HepG2 (cell line): ENCODE data around the gene GATAD2B. TPM values are rescaled to one million over a fixed set of nuclear protein-coding genes. Genes with fewer than 3 reads are reported as not detected.

Experiments
- ARID3A ChIP-seq: IDR thresholded peaks from 2 replicates; pipeline ENCODE4 v1.6.1; 2012; ENCODE audit warnings: low read depth, low read length, improper control_type of control experiment
- ATF2 ChIP-seq: sonication (generic); formaldehyde crosslinking; IDR thresholded peaks from 2 replicates; pipeline ENCODE4 v1.4.0; 2020; ENCODE audit warnings: missing genetic modification reagents
- GFI1 ChIP-seq: sonication (generic); formaldehyde crosslinking; IDR thresholded peaks from 2 replicates; pipeline ENCODE4 v1.5.0; 2020; ENCODE audit warnings: missing genetic modification reagents, mild to moderate bottlenecking, borderline replicate concordance
- HNRNPL ChIP-seq: fragments of 200-400 bp; formaldehyde crosslinking; IDR thresholded peaks from 2 replicates; pipeline ENCODE4 v1.6.1; 2017; ENCODE audit warnings: mild to moderate bottlenecking, low read depth, low read length
- ISX ChIP-seq: sonication (generic); formaldehyde crosslinking; conservative IDR thresholded peaks from 2 replicates; pipeline ENCODE4 v1.5.0; 2020; ENCODE audit warnings: missing genetic modification reagents
- KDM4B ChIP-seq: sonication (generic); formaldehyde crosslinking; IDR thresholded peaks from 2 replicates; pipeline ENCODE4 v1.4.0; 2020; ENCODE audit warnings: missing genetic modification reagents
- MAZ ChIP-seq, 2 experiments: sonication (generic) in 1 of 2; formaldehyde crosslinking in 1 of 2; IDR thresholded peaks; 2 replicates each; pipeline versions ENCODE4 v1.5.0 to v1.6.1; 2012 to 2020; ENCODE audit warnings: low read depth in 2 of 2, mild to moderate bottlenecking in 2 of 2, borderline replicate concordance in 1 of 2, improper control_type of control experiment in 1 of 2, low read length in 1 of 2, missing genetic modification reagents in 1 of 2, moderate library complexity in 1 of 2
- MTF2 ChIP-seq: sonication (generic); formaldehyde crosslinking; IDR thresholded peaks from 2 replicates; pipeline ENCODE4 v1.5.0; 2020; ENCODE audit warnings: missing genetic modification reagents, borderline replicate concordance
- NFRKB ChIP-seq: fragments of 450-650 bp; IDR thresholded peaks from 2 replicates; pipeline ENCODE4 v1.6.1; 2017
- POGZ ChIP-seq: sonication (generic); formaldehyde crosslinking; IDR thresholded peaks from 2 replicates; pipeline ENCODE4 v1.4.0; 2020; ENCODE audit warnings: mild to moderate bottlenecking, missing genetic modification reagents
- RARG ChIP-seq: sonication (generic); formaldehyde crosslinking; IDR thresholded peaks from 2 replicates; pipeline ENCODE4 v1.4.0; 2020; ENCODE audit warnings: low read depth, mild to moderate bottlenecking, missing genetic modification reagents
- RFX1 ChIP-seq: fragments of 450-650 bp; IDR thresholded peaks from 2 replicates; pipeline ENCODE4 v1.6.1; 2017
- RNF2 ChIP-seq: fragments of 450-650 bp; conservative IDR thresholded peaks from 2 replicates; pipeline ENCODE4 v1.6.1; 2016; ENCODE audit warnings: low read depth
- SOX5 ChIP-seq: IDR thresholded peaks from 2 replicates; pipeline ENCODE4 v1.6.1; 2016; ENCODE audit warnings: borderline replicate concordance
- ZMYM3 ChIP-seq: sonication (generic); formaldehyde crosslinking; IDR thresholded peaks from 2 replicates; pipeline ENCODE4 v1.5.1; 2020; ENCODE audit warnings: mild to moderate bottlenecking, missing genetic modification reagents
- ZNF275 ChIP-seq: sonication (generic); formaldehyde crosslinking; IDR thresholded peaks from 2 replicates; pipeline ENCODE4 v1.8.0; 2022; ENCODE audit warnings: missing genetic modification reagents, mild to moderate bottlenecking, inconsistent platforms, borderline replicate concordance
- ZNF354B ChIP-seq: sonication (generic); formaldehyde crosslinking; IDR thresholded peaks from 2 replicates; pipeline ENCODE4 v1.8.0; 2022; ENCODE audit warnings: mild to moderate bottlenecking, missing genetic modification reagents
- ZNF383 ChIP-seq: sonication (generic); formaldehyde crosslinking; IDR thresholded peaks from 2 replicates; pipeline ENCODE4 v1.4.0; 2020; ENCODE audit warnings: missing genetic modification reagents, mild to moderate bottlenecking, borderline replicate concordance
- ZNF577 ChIP-seq: sonication (generic); formaldehyde crosslinking; IDR thresholded peaks from 2 replicates; pipeline ENCODE4 v1.4.0; 2020; ENCODE audit warnings: mild to moderate bottlenecking, low read depth, missing genetic modification reagents, borderline replicate concordance
- ZNF598 ChIP-seq: sonication (generic); formaldehyde crosslinking; IDR thresholded peaks from 2 replicates; pipeline ENCODE4 v1.5.1; 2020; ENCODE audit warnings: mild to moderate bottlenecking, missing genetic modification reagents, borderline replicate concordance
- polyA plus RNA-seq, 8 experiments: library from polyadenylated mRNA; depleted of rRNA in 3 of 8; stranded (reverse) in 7 of 8; unstranded in 1 of 8; fragments of >200 nt; fragmentation: Illumina TruSeq in 4 of 8; extraction: Trizol in 4 of 8; gene quantifications; 2 replicates each; pipeline versions ENCODE4 v1.2.1 to v1.2.3, GENCODE V29; 2011 to 2016; ENCODE audit warnings: low read depth in 4 of 8, missing spikeins in 1 of 8, mixed read lengths in 1 of 8; ENCODE audit not compliant: insufficient read depth in 1 of 8
- total RNA-seq, 5 experiments: library from RNA; depleted of rRNA; stranded (reverse); fragments of >200 nt; fragmentation: Illumina TruSeq; extraction: Trizol; gene quantifications; 2 replicates each; pipeline ENCODE4 v1.2.3, GENCODE V29; 2016; ENCODE audit warnings: low read depth in 1 of 5
- TF ChIP-seq, protein P1 (sequence below): sonication (generic); formaldehyde crosslinking; IDR thresholded peaks from 2 replicates; pipeline ENCODE4 v1.4.0; 2020; ENCODE audit warnings: missing genetic modification reagents
- TF ChIP-seq, protein P2 (sequence below): sonication (generic); formaldehyde crosslinking; IDR thresholded peaks from 2 replicates; pipeline ENCODE4 v1.8.0; 2022; ENCODE audit warnings: mild to moderate bottlenecking, missing genetic modification reagents; ENCODE audit not compliant: insufficient replicate concordance

Gene GATAD2B
- total and polyA plus RNA-seq, 2 of the 13 experiments (the other 11 are each of a cell fraction or from before 2014, with no cell fraction given): 3.2 to 5.2 TPM

DNA sequence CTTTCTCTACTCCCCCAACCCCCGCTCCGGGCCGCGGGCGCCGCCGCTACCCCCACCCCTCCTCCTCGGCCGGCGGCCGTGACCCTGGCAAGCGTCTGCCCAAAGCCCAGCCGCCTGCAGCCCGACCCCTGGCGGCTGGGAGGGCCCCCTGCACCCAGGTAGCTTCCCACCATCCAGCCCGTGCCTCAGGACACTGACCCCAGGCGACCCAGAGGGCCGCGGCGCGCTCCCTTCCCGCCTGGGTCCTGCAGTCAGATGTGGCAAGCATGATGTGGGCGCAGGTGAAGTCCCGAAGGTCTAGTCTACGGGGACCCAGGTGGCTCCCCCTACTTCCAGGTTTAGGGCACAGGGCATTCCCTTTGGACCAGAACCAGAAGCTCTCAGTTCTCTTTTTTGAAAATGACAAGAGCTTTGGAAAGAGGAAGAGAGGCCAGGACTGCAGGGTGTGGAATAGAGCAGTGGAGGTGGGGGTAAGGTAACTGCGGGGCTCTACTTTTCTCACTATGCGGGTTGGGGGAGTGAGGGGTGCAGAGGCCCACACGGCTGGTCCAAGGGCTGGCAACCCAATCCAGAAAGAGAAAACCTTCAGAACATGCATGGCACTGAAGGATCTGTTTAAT is 24.0 kb upstream of the GATAD2B start, which contains the start of gene DENND4B (continued):
- TF ChIP-seq HNRNPL: 0 out of 2 replicates have a peak, but pooled peaks have one; percentile 41
- no peak for TF ChIP-seq MTF2 (CRISPR knock-in tag)
- no peak for TF ChIP-seq RFX1
- no peak for TF ChIP-seq ISX
- TF ChIP-seq ZMYM3: no peak; the same call in 1 of the 2 replicates
- peak; percentile 51; the same call in 1 of the 2 replicates for TF ChIP-seq ATF2 (CRISPR knock-in tag)
- peak; percentile 67; the same call in 1 of the 2 replicates for TF ChIP-seq GFI1 (CRISPR knock-in tag)
- no peak for TF ChIP-seq ZNF577 (CRISPR knock-in tag)
- TF ChIP-seq RARG (CRISPR knock-in tag): no peak
- no peak for TF ChIP-seq ZNF598 (CRISPR knock-in tag)
- no peak for TF ChIP-seq NFRKB
- TF ChIP-seq, protein P1, sequence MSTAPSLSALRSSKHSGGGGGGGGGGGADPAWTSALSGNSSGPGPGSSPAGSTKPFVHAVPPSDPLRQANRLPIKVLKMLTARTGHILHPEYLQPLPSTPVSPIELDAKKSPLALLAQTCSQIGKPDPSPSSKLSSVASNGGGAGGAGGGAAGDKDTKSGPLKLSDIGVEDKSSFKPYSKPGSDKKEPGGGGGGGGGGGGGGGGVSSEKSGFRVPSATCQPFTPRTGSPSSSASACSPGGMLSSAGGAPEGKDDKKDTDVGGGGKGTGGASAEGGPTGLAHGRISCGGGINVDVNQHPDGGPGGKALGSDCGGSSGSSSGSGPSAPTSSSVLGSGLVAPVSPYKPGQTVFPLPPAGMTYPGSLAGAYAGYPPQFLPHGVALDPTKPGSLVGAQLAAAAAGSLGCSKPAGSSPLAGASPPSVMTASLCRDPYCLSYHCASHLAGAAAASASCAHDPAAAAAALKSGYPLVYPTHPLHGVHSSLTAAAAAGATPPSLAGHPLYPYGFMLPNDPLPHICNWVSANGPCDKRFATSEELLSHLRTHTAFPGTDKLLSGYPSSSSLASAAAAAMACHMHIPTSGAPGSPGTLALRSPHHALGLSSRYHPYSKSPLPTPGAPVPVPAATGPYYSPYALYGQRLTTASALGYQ (CRISPR knock-in tag): peak; percentile 42; the same call in 1 of the 2 replicates
- TF ChIP-seq RNF2: no peak
- TF ChIP-seq MAZ (IDR thresholded peaks at IDR 0.05; ENCODE audit: borderline replicate concordance, low read depth, low read length): peak; percentile 73; the same call in 1 of the 2 replicates
- TF ChIP-seq MAZ (CRISPR knock-in tag; IDR thresholded peaks at IDR 0.05; ENCODE audit: low read depth): peak; percentile 65; the same call in 1 of the 2 replicates
- TF ChIP-seq ARID3A: no peak
- TF ChIP-seq, protein P2, sequence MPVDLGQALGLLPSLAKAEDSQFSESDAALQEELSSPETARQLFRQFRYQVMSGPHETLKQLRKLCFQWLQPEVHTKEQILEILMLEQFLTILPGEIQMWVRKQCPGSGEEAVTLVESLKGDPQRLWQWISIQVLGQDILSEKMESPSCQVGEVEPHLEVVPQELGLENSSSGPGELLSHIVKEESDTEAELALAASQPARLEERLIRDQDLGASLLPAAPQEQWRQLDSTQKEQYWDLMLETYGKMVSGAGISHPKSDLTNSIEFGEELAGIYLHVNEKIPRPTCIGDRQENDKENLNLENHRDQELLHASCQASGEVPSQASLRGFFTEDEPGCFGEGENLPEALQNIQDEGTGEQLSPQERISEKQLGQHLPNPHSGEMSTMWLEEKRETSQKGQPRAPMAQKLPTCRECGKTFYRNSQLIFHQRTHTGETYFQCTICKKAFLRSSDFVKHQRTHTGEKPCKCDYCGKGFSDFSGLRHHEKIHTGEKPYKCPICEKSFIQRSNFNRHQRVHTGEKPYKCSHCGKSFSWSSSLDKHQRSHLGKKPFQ: no peak
- 0 out of 2 replicates have a peak, but pooled peaks have one; percentile 65 for TF ChIP-seq KDM4B (CRISPR knock-in tag)
- TF ChIP-seq ZNF383: no peak
- peak; percentile 56; the same call in 1 of the 2 replicates for TF ChIP-seq SOX5 (CRISPR knock-in tag)
- TF ChIP-seq POGZ (CRISPR knock-in tag): peak; percentile 59; the same call in 1 of the 2 replicates
- TF ChIP-seq ZNF275 (CRISPR knock-in tag): no peak
- TF ChIP-seq ZNF354B (CRISPR knock-in tag): no peak
